Right atrium auricular region (tissue), 2 donors: ENCODE data around the gene NXPE4. TPM values are rescaled to one million over a fixed set of nuclear protein-coding genes. Genes with fewer than 3 reads are reported as not detected.

Source experiments
- DNase-seq: peaks from one replicate; pipeline ENCODE4 v3.0.0-alpha.2; 2019; ENCODE audit warnings: low spot score
- H3K27ac ChIP-seq, 2 donors: fragments of 200-600 bp; sonication (generic); 1 replicate in 1 of 2; 2 replicates in 1 of 2; pipeline ENCODE4 v1.5.1; 2016 to 2019
- H3K27me3 ChIP-seq, 2 donors: fragments of 200-600 bp; sonication (generic); one replicate each; pipeline versions ENCODE4 v1.5.1 to v1.6.0; 2017 to 2019
- H3K36me3 ChIP-seq: fragments of 200-600 bp; sonication (generic); one replicate; pipeline ENCODE4 v1.5.1; 2016
- H3K4me1 ChIP-seq, 2 donors: fragments of 200-600 bp; sonication (generic); one replicate each; pipeline versions ENCODE4 v1.5.1 to v1.6.0; 2017 to 2019
- H3K4me3 ChIP-seq, 2 donors: fragments of 200-600 bp; sonication (generic); 1 replicate in 1 of 2; 2 replicates in 1 of 2; pipeline ENCODE4 v1.5.1; 2017 to 2019; ENCODE audit warnings: mild to moderate bottlenecking in 1 of 2, moderate library complexity in 1 of 2
- H3K9me3 ChIP-seq, 2 donors: fragments of 200-600 bp; sonication (generic); one replicate each; pipeline ENCODE4 v1.5.1; 2019
- CTCF ChIP-seq, 2 donors: fragments of 200-600 bp; sonication (generic); IDR thresholded peaks; one replicate each; pipeline ENCODE4 v1.5.1; 2019; ENCODE audit warnings: antibody characterized with exemption in 2 of 2
- total RNA-seq, 2 donors: library from RNA; depleted of rRNA; stranded (reverse); fragments of >200 nt; gene quantifications; one replicate each; pipeline ENCODE4 v1.1.0, GENCODE V29; 2016

NXPE4 gene
- total RNA-seq, 2 donors from 2014 or later = not detected

DNA sequence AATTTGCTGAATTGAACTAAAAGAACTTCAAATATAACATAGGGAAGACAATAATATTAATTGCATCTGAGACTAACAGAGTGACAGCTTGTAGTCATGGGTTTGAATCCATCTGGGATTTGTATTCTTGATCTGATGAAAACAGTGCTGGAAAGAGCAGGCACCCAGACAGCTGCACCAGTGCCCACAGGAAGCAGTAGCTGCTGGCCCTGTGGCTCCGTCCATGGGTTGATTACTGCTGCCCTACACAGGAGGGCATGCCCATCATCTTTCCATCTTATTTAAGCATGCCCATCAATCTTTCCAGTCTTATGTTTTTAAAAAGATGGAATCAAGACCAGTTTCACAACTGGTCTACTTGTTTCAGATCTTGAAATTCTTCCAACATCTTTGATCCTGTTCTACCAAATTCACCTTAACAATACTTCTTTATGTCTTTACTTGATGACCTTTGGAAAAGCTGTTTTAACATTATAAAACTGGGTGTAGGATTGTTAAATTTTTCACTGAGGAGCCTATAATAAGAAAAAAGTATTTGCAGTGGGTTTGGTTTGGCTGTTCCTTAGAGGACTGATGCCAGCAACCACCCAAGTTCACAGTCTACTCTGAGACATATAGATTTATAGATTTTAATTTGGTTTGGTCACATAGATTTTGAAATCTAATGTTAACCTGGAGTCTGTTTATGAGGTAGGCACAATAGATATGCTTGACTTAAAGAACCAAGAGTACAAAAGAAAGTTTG, 761 bp upstream of the NXPE4 start:
- Histone ChIP-seq H3K4me3 (no peak overlapping the region), H3K36me3 (no peaks in the 10 kb centered on the region), H3K27ac (no peak overlapping the region), H3K4me1 (no peaks in the 10 kb centered on the region), H3K27me3 (no peaks in the 10 kb centered on the region), H3K9me3 (no peaks in the 10 kb centered on the region)
- DNase-seq = no peak
- TF ChIP-seq CTCF (IDR thresholded peaks at IDR 0.05) = no peak

- Histone ChIP-seq H3K36me3 (no peaks in the 10 kb centered on the region), H3K27me3 (no peaks in the 10 kb centered on the region), H3K27ac (no peak overlapping the region), H3K4me1 (no peaks in the 10 kb centered on the region), H3K4me3 (no peak overlapping the region), H3K9me3 (no peaks in the 10 kb centered on the region)
- no peak for TF ChIP-seq CTCF (IDR thresholded peaks at IDR 0.05)
- DNase-seq = no peak
Observed at GRCh38 chr11:114594703-114595102, 883 bp downstream of the NXPE4 start.

DNA sequence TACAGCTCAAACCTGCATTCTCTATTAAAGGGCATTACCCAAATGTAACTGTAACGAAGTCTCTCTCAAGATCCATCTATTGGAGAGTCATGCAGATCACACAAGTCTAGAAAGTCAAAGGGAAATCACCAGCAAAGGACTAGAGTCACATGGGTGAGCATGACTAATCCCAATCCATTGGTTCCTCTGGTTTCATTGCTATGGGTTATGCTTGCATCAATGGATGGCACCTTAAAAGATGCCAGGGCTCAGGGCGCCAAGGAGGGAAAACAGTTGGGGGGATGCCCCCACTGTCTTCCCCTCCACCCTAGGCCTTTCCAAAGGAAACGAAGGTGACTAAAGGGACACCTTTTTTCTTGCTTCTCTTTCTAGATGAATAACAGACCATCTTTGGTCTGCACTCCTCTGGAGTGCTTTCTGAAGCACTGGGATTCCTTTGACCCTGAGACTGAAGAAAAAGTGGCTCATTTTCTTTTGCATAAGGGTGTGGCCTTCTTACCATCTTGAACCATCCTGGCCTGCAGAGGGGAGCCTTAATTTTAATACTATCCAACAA, 8.1 kb downstream of the NXPE4 start:
- no peak for DNase-seq
- Histone ChIP-seq H3K36me3 (no peaks in the 10 kb centered on the region), H3K4me1 (no peaks in the 10 kb centered on the region), H3K27ac (no peak overlapping the region), H3K9me3 (peaks cover 2 to 35% of the 10 kb centered on the region in 2 donors), H3K4me3 (no peak overlapping the region), H3K27me3 (no peaks in the 10 kb centered on the region)
- TF ChIP-seq CTCF (IDR thresholded peaks at IDR 0.05) = no peak

DNA sequence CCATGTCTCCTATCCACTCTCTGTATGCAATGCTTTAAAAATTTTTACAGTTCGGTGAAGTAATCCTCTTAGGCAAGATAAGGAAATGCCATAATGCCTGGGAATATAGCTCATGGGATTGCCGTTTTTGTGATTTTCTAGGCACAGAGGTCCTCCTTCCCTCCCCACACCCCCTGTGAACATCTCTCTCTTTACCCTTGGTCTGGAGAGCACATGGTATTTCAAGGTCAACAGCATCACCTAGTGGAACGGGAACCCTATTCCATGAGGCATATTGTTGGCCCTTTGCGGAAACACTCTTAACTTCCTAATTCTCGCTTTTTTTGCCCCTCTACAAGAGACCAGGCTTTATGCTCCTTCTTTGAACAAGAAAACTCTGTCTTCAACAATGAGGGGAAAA, 8.8 kb downstream of the NXPE4 start:
- TF ChIP-seq CTCF (IDR thresholded peaks at IDR 0.05) = no peak
- no peaks in the 10 kb centered on the region for H3K36me3 ChIP-seq
- peaks cover 2 to 35% of the 10 kb centered on the region in 2 donors for H3K9me3 ChIP-seq
- DNase-seq = no peak
- H3K4me3 ChIP-seq = no peak overlapping the region
- H3K27me3 ChIP-seq = no peaks in the 10 kb centered on the region
- H3K4me1 ChIP-seq = no peaks in the 10 kb centered on the region
- no peak overlapping the region for H3K27ac ChIP-seq

- DNase-seq = no peak
- H3K27me3 ChIP-seq = no peaks in the 10 kb centered on the region
- H3K36me3 ChIP-seq = no peaks in the 10 kb centered on the region
- H3K27ac ChIP-seq = no peak overlapping the region
- H3K4me1 ChIP-seq = no peaks in the 10 kb centered on the region
- no peak for TF ChIP-seq CTCF (IDR thresholded peaks at IDR 0.05)
- peaks cover 0 to 3% of the 10 kb centered on the region in 2 donors for H3K9me3 ChIP-seq
- H3K4me3 ChIP-seq = no peak overlapping the region
Observed at GRCh38 chr11:114571712-114572111, 23.9 kb downstream of the NXPE4 start.
